GM23338 (cell line): ENCODE data around the gene OPRD1.

Experiments
- CREB1 ChIP-seq: fragments of 250-450 bp; sonication (Bioruptor Pico); IDR thresholded peaks from 2 replicates; pipeline ENCODE4 v1.5.0; 2020; ENCODE audit warnings: low read depth, mild to moderate bottlenecking, moderate library complexity
- EZH2 ChIP-seq: fragments of 200-600 bp; sonication (generic); IDR thresholded peaks from one replicate; pipeline ENCODE4 v1.8.0; 2017; ENCODE audit warnings: antibody characterized with exemption, mild to moderate bottlenecking, low read depth; ENCODE audit not compliant: unreplicated experiment
- EZH2phosphoT487 ChIP-seq: fragments of 200-600 bp; sonication (generic); IDR thresholded peaks from one replicate; pipeline ENCODE4 v1.8.1; 2018; ENCODE audit warnings: antibody characterized with exemption; ENCODE audit not compliant: unreplicated experiment
- JUNB ChIP-seq: IDR thresholded peaks from one replicate; pipeline ENCODE4 v1.6.1; 2016; ENCODE audit warnings: antibody characterized with exemption; ENCODE audit not compliant: unreplicated experiment
- NANOG ChIP-seq: IDR thresholded peaks from 2 replicates; pipeline ENCODE4 v1.6.1; 2016; ENCODE audit warnings: antibody characterized with exemption, borderline replicate concordance
- POLR2AphosphoS5 ChIP-seq: IDR thresholded peaks from 2 replicates; pipeline ENCODE4 v1.6.1; 2016; ENCODE audit warnings: antibody characterized with exemption, low read depth
- STAT1 ChIP-seq: IDR thresholded peaks from one replicate; pipeline ENCODE4 v1.6.1; 2016; ENCODE audit warnings: antibody characterized with exemption; ENCODE audit not compliant: unreplicated experiment
- ZNF114 ChIP-seq: fragments of 250-450 bp; sonication (Bioruptor Pico); IDR thresholded peaks from 2 replicates; pipeline ENCODE4 v1.5.0; 2020; ENCODE audit warnings: mild to moderate bottlenecking, moderate library complexity
- ZNF331 ChIP-seq: fragments of 250-450 bp; sonication (Bioruptor Pico); IDR thresholded peaks from 2 replicates; pipeline ENCODE4 v1.5.0; 2020; ENCODE audit warnings: low read depth, mild to moderate bottlenecking, moderate library complexity
- TF ChIP-seq, protein P1 (sequence below), 2 experiments: fragments of 200-600 bp in 1 of 2; sonication (generic) in 1 of 2; conservative IDR thresholded peaks; 2 replicates each; pipeline versions ENCODE4 v1.5.1 to v1.6.1; 2016 to 2017; ENCODE audit warnings: antibody characterized with exemption in 2 of 2, low read depth in 2 of 2, mild to moderate bottlenecking in 2 of 2, moderate library complexity in 1 of 2
- TF ChIP-seq, protein P2 (sequence below): IDR thresholded peaks from one replicate; pipeline ENCODE4 v1.6.1; 2018; ENCODE audit warnings: antibody characterized with exemption; ENCODE audit not compliant: unreplicated experiment
- TF ChIP-seq, protein P3 (sequence below): IDR thresholded peaks from 2 replicates; pipeline ENCODE4 v1.6.1; 2016; ENCODE audit warnings: antibody characterized with exemption
- TF ChIP-seq, protein P4 (sequence below): fragments of 250-450 bp; sonication (Bioruptor Pico); IDR thresholded peaks from 2 replicates; pipeline ENCODE4 v1.5.0; 2020; ENCODE audit warnings: mild to moderate bottlenecking, moderate library complexity

DNA sequence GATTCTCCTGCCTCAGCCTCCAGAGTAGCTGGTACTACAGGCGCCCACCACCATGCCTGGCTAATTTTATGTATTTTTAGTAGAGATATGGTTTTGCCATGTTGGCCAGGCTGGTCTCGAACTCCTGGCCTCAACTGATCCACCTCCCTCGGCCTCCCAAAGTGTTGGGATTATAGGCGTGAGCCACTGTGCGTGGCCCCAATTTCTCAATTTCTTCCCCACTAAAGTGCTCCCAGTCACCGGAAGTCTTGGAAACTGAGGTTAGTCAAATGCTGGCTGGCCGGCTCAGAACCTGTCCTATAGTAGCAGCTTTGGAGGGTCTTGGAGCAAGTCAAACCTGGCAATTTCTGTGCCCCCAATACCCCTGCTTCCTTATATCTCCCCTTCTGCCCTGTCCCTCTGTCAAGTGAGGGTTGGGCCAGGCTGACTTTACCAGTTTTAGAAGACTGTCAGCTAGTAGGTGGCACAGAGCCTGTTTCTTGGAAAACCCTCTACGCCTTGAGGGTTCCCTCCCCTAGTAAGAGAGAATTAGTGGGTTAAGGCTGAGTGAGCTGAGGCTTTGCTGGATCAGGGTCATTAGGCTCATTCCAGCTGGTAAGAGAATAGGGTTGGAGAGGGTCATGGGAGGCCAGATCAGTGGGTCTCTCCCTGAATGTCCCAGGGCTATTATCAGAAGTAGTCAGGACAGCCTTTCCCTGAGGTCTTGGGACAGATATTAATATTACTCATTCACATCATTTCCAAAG is 94.1 kb downstream of the OPRD1 start:
- TF ChIP-seq, protein P1, sequence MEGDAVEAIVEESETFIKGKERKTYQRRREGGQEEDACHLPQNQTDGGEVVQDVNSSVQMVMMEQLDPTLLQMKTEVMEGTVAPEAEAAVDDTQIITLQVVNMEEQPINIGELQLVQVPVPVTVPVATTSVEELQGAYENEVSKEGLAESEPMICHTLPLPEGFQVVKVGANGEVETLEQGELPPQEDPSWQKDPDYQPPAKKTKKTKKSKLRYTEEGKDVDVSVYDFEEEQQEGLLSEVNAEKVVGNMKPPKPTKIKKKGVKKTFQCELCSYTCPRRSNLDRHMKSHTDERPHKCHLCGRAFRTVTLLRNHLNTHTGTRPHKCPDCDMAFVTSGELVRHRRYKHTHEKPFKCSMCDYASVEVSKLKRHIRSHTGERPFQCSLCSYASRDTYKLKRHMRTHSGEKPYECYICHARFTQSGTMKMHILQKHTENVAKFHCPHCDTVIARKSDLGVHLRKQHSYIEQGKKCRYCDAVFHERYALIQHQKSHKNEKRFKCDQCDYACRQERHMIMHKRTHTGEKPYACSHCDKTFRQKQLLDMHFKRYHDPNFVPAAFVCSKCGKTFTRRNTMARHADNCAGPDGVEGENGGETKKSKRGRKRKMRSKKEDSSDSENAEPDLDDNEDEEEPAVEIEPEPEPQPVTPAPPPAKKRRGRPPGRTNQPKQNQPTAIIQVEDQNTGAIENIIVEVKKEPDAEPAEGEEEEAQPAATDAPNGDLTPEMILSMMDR (conservative IDR thresholded peaks at IDR 0.05; ENCODE audit: low read depth in 2 of 2): no peak
- TF ChIP-seq, protein P2, sequence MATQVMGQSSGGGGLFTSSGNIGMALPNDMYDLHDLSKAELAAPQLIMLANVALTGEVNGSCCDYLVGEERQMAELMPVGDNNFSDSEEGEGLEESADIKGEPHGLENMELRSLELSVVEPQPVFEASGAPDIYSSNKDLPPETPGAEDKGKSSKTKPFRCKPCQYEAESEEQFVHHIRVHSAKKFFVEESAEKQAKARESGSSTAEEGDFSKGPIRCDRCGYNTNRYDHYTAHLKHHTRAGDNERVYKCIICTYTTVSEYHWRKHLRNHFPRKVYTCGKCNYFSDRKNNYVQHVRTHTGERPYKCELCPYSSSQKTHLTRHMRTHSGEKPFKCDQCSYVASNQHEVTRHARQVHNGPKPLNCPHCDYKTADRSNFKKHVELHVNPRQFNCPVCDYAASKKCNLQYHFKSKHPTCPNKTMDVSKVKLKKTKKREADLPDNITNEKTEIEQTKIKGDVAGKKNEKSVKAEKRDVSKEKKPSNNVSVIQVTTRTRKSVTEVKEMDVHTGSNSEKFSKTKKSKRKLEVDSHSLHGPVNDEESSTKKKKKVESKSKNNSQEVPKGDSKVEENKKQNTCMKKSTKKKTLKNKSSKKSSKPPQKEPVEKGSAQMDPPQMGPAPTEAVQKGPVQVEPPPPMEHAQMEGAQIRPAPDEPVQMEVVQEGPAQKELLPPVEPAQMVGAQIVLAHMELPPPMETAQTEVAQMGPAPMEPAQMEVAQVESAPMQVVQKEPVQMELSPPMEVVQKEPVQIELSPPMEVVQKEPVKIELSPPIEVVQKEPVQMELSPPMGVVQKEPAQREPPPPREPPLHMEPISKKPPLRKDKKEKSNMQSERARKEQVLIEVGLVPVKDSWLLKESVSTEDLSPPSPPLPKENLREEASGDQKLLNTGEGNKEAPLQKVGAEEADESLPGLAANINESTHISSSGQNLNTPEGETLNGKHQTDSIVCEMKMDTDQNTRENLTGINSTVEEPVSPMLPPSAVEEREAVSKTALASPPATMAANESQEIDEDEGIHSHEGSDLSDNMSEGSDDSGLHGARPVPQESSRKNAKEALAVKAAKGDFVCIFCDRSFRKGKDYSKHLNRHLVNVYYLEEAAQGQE: no peak
- TF ChIP-seq POLR2AphosphoS5 (no peak), JUNB (no peak), CREB1 (no peak), EZH2 (no peak), EZH2phosphoT487 (no peak), ZNF114 (CRISPR knock-in tag) (no peak), STAT1 (no peak), ZNF331 (CRISPR knock-in tag) (no peak), NANOG (no peak)
- TF ChIP-seq, protein P3, sequence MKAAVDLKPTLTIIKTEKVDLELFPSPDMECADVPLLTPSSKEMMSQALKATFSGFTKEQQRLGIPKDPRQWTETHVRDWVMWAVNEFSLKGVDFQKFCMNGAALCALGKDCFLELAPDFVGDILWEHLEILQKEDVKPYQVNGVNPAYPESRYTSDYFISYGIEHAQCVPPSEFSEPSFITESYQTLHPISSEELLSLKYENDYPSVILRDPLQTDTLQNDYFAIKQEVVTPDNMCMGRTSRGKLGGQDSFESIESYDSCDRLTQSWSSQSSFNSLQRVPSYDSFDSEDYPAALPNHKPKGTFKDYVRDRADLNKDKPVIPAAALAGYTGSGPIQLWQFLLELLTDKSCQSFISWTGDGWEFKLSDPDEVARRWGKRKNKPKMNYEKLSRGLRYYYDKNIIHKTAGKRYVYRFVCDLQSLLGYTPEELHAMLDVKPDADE: no peak
- TF ChIP-seq, protein P4, sequence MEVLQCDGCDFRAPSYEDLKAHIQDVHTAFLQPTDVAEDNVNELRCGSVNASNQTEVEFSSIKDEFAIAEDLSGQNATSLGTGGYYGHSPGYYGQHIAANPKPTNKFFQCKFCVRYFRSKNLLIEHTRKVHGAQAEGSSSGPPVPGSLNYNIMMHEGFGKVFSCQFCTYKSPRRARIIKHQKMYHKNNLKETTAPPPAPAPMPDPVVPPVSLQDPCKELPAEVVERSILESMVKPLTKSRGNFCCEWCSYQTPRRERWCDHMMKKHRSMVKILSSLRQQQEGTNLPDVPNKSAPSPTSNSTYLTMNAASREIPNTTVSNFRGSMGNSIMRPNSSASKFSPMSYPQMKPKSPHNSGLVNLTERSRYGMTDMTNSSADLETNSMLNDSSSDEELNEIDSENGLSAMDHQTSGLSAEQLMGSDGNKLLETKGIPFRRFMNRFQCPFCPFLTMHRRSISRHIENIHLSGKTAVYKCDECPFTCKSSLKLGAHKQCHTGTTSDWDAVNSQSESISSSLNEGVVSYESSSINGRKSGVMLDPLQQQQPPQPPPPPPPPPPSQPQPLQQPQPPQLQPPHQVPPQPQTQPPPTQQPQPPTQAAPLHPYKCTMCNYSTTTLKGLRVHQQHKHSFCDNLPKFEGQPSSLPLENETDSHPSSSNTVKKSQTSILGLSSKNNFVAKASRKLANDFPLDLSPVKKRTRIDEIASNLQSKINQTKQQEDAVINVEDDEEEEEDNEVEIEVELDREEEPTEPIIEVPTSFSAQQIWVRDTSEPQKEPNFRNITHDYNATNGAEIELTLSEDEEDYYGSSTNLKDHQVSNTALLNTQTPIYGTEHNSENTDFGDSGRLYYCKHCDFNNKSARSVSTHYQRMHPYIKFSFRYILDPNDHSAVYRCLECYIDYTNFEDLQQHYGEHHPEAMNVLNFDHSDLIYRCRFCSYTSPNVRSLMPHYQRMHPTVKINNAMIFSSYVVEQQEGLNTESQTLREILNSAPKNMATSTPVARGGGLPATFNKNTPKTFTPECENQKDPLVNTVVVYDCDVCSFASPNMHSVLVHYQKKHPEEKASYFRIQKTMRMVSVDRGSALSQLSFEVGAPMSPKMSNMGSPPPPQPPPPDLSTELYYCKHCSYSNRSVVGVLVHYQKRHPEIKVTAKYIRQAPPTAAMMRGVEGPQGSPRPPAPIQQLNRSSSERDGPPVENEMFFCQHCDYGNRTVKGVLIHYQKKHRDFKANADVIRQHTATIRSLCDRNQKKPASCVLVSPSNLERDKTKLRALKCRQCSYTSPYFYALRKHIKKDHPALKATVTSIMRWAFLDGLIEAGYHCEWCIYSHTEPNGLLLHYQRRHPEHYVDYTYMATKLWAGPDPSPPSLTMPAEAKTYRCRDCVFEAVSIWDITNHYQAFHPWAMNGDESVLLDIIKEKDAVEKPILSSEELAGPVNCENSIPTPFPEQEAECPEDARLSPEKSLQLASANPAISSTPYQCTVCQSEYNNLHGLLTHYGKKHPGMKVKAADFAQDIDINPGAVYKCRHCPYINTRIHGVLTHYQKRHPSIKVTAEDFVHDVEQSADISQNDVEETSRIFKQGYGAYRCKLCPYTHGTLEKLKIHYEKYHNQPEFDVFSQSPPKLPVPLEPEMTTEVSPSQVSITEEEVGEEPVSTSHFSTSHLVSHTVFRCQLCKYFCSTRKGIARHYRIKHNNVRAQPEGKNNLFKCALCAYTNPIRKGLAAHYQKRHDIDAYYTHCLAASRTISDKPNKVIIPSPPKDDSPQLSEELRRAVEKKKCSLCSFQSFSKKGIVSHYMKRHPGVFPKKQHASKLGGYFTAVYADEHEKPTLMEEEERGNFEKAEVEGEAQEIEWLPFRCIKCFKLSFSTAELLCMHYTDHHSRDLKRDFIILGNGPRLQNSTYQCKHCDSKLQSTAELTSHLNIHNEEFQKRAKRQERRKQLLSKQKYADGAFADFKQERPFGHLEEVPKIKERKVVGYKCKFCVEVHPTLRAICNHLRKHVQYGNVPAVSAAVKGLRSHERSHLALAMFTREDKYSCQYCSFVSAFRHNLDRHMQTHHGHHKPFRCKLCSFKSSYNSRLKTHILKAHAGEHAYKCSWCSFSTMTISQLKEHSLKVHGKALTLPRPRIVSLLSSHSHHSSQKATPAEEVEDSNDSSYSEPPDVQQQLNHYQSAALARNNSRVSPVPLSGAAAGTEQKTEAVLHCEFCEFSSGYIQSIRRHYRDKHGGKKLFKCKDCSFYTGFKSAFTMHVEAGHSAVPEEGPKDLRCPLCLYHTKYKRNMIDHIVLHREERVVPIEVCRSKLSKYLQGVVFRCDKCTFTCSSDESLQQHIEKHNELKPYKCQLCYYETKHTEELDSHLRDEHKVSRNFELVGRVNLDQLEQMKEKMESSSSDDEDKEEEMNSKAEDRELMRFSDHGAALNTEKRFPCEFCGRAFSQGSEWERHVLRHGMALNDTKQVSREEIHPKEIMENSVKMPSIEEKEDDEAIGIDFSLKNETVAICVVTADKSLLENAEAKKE (CRISPR knock-in tag): no peak
